HepG2 (cell line): ENCODE data around the gene UQCC5.

Source experiments
- BRD4 ChIP-seq: sonication (generic); formaldehyde crosslinking; IDR thresholded peaks from 2 replicates; pipeline ENCODE4 v1.4.0; 2020; ENCODE audit warnings: missing genetic modification reagents
- CEBPB ChIP-seq: IDR thresholded peaks from 2 replicates; pipeline ENCODE4 v1.6.1; 2011; ENCODE audit warnings: low read depth, low read length, improper control_type of control experiment, borderline replicate concordance
- CTCF ChIP-seq: sonication (generic); formaldehyde crosslinking; IDR thresholded peaks from 2 replicates; pipeline ENCODE4 v1.5.0; 2020; ENCODE audit warnings: mild to moderate bottlenecking, missing genetic modification reagents, moderate library complexity
- DNMT3B ChIP-seq: conservative IDR thresholded peaks from 2 replicates; pipeline ENCODE4 v1.6.1; 2016; ENCODE audit warnings: missing biosample characterization, control low read depth
- EP300 ChIP-seq, 3 experiments: sonication (generic) in 1 of 3; formaldehyde crosslinking in 1 of 3; IDR thresholded peaks; 2 replicates each; pipeline versions ENCODE4 v1.5.1 to v1.6.1; 2011 to 2020; ENCODE audit warnings: low read depth in 2 of 3, low read length in 2 of 3, borderline replicate concordance in 1 of 3, improper control_type of control experiment in 1 of 3, mild to moderate bottlenecking in 1 of 3, missing genetic modification reagents in 1 of 3, moderate library complexity in 1 of 3
- JARID2 ChIP-seq: sonication (generic); formaldehyde crosslinking; IDR thresholded peaks from 2 replicates; pipeline ENCODE4 v1.8.1; 2023; ENCODE audit warnings: missing genetic modification reagents, inconsistent platforms; ENCODE audit not compliant: insufficient replicate concordance
- MLLT10 ChIP-seq: sonication (generic); formaldehyde crosslinking; IDR thresholded peaks from 2 replicates; pipeline ENCODE4 v1.4.0; 2020; ENCODE audit warnings: missing genetic modification reagents
- MLXIP ChIP-seq: sonication (generic); formaldehyde crosslinking; IDR thresholded peaks from 2 replicates; pipeline ENCODE4 v1.9.0; 2021; ENCODE audit warnings: missing genetic modification reagents, borderline replicate concordance
- ZNF17 ChIP-seq: sonication (generic); formaldehyde crosslinking; IDR thresholded peaks from 2 replicates; pipeline ENCODE4 v1.5.0; 2020; ENCODE audit warnings: mild to moderate bottlenecking, missing genetic modification reagents
- ZNF24 ChIP-seq: fragments of 450-650 bp; IDR thresholded peaks from 2 replicates; pipeline ENCODE4 v1.6.1; 2017; ENCODE audit warnings: antibody characterized with exemption, mild to moderate bottlenecking
- ZNF562 ChIP-seq: sonication (generic); formaldehyde crosslinking; IDR thresholded peaks from 2 replicates; pipeline ENCODE4 v1.8.0; 2022; ENCODE audit warnings: missing genetic modification reagents, borderline replicate concordance
- ZNF704 ChIP-seq: sonication (generic); formaldehyde crosslinking; IDR thresholded peaks from 2 replicates; pipeline ENCODE4 v1.8.1; 2023; ENCODE audit warnings: mild to moderate bottlenecking, inconsistent platforms, moderate library complexity, missing genetic modification reagents, borderline replicate concordance
- TF ChIP-seq, protein P1 (sequence below), 2 experiments: sonication (generic) in 1 of 2; formaldehyde crosslinking in 1 of 2; IDR thresholded peaks; 2 replicates each; pipeline versions ENCODE4 v1.4.0 to v1.6.1; 2018 to 2020; ENCODE audit warnings: missing genetic modification reagents in 2 of 2, borderline replicate concordance in 1 of 2, low read depth in 1 of 2, mild to moderate bottlenecking in 1 of 2, missing biosample characterization in 1 of 2

DNA sequence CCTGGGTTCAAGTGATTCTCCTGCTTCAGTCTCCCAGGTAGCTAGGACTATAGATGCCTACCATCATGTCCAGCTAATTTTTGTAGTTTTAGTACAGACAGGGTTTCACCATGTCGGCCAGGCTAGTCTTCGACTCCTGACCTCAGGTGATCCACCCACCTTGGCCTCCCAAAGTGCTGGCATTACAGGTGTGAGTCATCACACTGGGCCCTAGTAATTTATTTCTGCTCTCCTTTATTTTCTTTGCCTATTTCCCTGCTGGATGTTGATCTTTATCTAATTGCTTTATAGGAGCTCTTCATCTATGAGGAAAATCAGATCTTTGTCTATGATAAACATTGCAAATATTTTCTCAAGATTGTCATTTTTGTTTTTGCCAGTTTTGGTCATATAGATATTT, 31.7 kb downstream of the UQCC5 start:
- no peak for TF ChIP-seq BRD4 (CRISPR knock-in tag)
- TF ChIP-seq DNMT3B (CRISPR knock-in tag) = no peak
- no peak for TF ChIP-seq EP300 (IDR thresholded peaks at IDR 0.05; ENCODE audit: low read depth in 2 of 2, low read length in 2 of 2)
- no peak for TF ChIP-seq EP300 (CRISPR knock-in tag; IDR thresholded peaks at IDR 0.05; ENCODE audit: borderline replicate concordance)
- TF ChIP-seq CTCF (CRISPR knock-in tag) = no peak
- TF ChIP-seq JARID2 (CRISPR knock-in tag) = no peak
- no peak for TF ChIP-seq ZNF17 (CRISPR knock-in tag)
- TF ChIP-seq, protein P1, sequence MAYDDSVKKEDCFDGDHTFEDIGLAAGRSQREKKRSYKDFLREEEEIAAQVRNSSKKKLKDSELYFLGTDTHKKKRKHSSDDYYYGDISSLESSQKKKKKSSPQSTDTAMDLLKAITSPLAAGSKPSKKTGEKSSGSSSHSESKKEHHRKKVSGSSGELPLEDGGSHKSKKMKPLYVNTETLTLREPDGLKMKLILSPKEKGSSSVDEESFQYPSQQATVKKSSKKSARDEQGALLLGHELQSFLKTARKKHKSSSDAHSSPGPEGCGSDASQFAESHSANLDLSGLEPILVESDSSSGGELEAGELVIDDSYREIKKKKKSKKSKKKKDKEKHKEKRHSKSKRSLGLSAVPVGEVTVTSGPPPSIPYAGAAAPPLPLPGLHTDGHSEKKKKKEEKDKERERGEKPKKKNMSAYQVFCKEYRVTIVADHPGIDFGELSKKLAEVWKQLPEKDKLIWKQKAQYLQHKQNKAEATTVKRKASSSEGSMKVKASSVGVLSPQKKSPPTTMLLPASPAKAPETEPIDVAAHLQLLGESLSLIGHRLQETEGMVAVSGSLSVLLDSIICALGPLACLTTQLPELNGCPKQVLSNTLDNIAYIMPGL (CRISPR knock-in tag; IDR thresholded peaks at IDR 0.05; ENCODE audit: borderline replicate concordance in 1 of 2, low read depth in 1 of 2) = no peak
- no peak for TF ChIP-seq MLLT10
- TF ChIP-seq ZNF562 (CRISPR knock-in tag) = no peak
- TF ChIP-seq MLXIP (CRISPR knock-in tag) = no peak
- no peak for TF ChIP-seq ZNF704 (CRISPR knock-in tag)
- TF ChIP-seq CEBPB = no peak
- no peak for TF ChIP-seq ZNF24
